Activated CD8-positive, alpha-beta T cell treated with anti-CD3 and anti-CD28 coated beads for 36 hours (primary cell): ENCODE measurements around the gene CCDC33. TPM values are rescaled to one million over a fixed set of nuclear protein-coding genes. Genes with fewer than 3 reads are reported as not detected.

Source experiments
- ATAC-seq: fragments of 200-7000 bp; cut with Tn5 transposase; one replicate; pipeline ENCODE4 v1.10.0; 2021; ENCODE audit warnings: mild to moderate bottlenecking, moderate library complexity
- CTCF ChIA-PET: fragments of 350-600 bp; sonication (Branson Sonifier 250); formaldehyde crosslinking; loops from one replicate; lab custom pipeline; 2021; ENCODE audit warnings: antibody characterized with exemption; lab: Charles Lee
- POLR2A ChIA-PET: fragments of 350-600 bp; sonication (Branson Sonifier 250); formaldehyde crosslinking; loops from one replicate; lab custom pipeline; 2021; ENCODE audit warnings: antibody characterized with exemption; lab: Charles Lee
- DNase-seq: peaks from one replicate; pipeline ENCODE4 v3.0.0-alpha.2; 2020
- H3K27ac Mint-ChIP-seq: one replicate; pipeline ENCODE4 v1.8.0; 2021; ENCODE audit warnings: mild to moderate bottlenecking, mixed read lengths
- H3K27me3 Mint-ChIP-seq: one replicate; pipeline ENCODE4 v1.8.0; 2021; ENCODE audit warnings: mixed read lengths
- H3K36me3 Mint-ChIP-seq: one replicate; pipeline ENCODE4 v1.8.0; 2021; ENCODE audit warnings: low read depth, mixed read lengths
- H3K4me1 Mint-ChIP-seq: one replicate; pipeline ENCODE4 v1.8.0; 2021; ENCODE audit warnings: low read depth, mixed read lengths
- H3K4me3 Mint-ChIP-seq: one replicate; pipeline ENCODE4 v1.8.0; 2021; ENCODE audit warnings: mild to moderate bottlenecking, moderate library complexity, mixed read lengths
- H3K9me3 Mint-ChIP-seq: one replicate; pipeline ENCODE4 v1.8.0; 2021; ENCODE audit warnings: mixed read lengths
- CTCF ChIP-seq: fragments of 200-600 bp; IDR thresholded peaks from one replicate; pipeline ENCODE4 v1.8.0; 2022; ENCODE audit warnings: antibody characterized with exemption, mild to moderate bottlenecking
- intact Hi-C: fragments of 100-400 bp; cut with micrococcal nuclease; formaldehyde crosslinking; loops from one replicate; pipeline ENCODE4 v1.10.0; 2022
- total RNA-seq, 2 experiments: library from RNA; stranded (reverse); gene quantifications; one replicate each; pipeline ENCODE4 v1.2.3, GENCODE V29; 2021

CCDC33 gene
- total RNA-seq, 2 experiments from 2014 or later = 0.16 to 0.38 TPM

GRCh38 chr15:74312445-74313007, 76.4 kb downstream of the CCDC33 start:
- no peaks in the 10 kb centered on the region for H3K27me3 Mint-ChIP-seq
- ATAC-seq (no peak), DNase-seq (no peak)
- CTCF ChIA-PET = interaction anchor here (0.8 to 2.7 kb wide), 3 partner anchors 8 to 183 kb away, joined by 3 to 10 read pairs (median 4); no protein-coding TSS in a partner anchor
- intact Hi-C loops = loop anchor here (10.0 kb wide), 1 partner anchor 338 kb away; no protein-coding TSS in a partner anchor
- H3K9me3 Mint-ChIP-seq = no peaks in the 10 kb centered on the region
- POLR2A ChIA-PET = no interaction called here
- H3K4me3 Mint-ChIP-seq = no peak overlapping the region
- no peaks in the 10 kb centered on the region for H3K36me3 Mint-ChIP-seq
- TF ChIP-seq CTCF = no peak
- H3K27ac Mint-ChIP-seq = peak overlapping the region; percentile 50
- peaks cover 38% of the 10 kb centered on the region for H3K4me1 Mint-ChIP-seq

- peaks cover 50% of the 10 kb centered on the region for H3K4me1 Mint-ChIP-seq
- intact Hi-C loops = loop anchor here (10.0 kb wide), 1 partner anchor 339 kb away; no protein-coding TSS in a partner anchor
- H3K9me3 Mint-ChIP-seq = no peaks in the 10 kb centered on the region
- ChIA-PET POLR2A (interaction anchor here (0.6 to 1.5 kb wide), 2 partner anchors 10 to 847 kb away, joined by 3 to 4 read pairs; no protein-coding TSS in a partner anchor), CTCF (interaction anchor here (1.5 kb wide), 1 partner anchor 9 kb away, joined by 4 read pairs; no protein-coding TSS in a partner anchor)
- no peak for TF ChIP-seq CTCF
- H3K36me3 Mint-ChIP-seq = no peaks in the 10 kb centered on the region
- H3K4me3 Mint-ChIP-seq = no peak overlapping the region
- DNase-seq = no peak
- H3K27ac Mint-ChIP-seq = peak overlapping the region; percentile 25
- no peak for ATAC-seq
- no peaks in the 10 kb centered on the region for H3K27me3 Mint-ChIP-seq
These were observed 77.8 kb downstream of the CCDC33 start for GRCh38 chr15:74313889-74314288.

GRCh38 chr15:74314795-74315438, 78.8 kb downstream of the CCDC33 start:
- Mint-ChIP-seq H3K27me3 (no peaks in the 10 kb centered on the region), H3K4me1 (peaks cover 61% of the 10 kb centered on the region), H3K9me3 (no peaks in the 10 kb centered on the region), H3K4me3 (peak overlapping the region; percentile 65), H3K27ac (peak overlapping the region; percentile 84), H3K36me3 (no peaks in the 10 kb centered on the region)
- TF ChIP-seq CTCF = no peak
- DNase-seq (peak; percentile 84), ATAC-seq (peak; percentile 68)
- ChIA-PET POLR2A (interaction anchor here (0.6 to 1.5 kb wide), 3 partner anchors 11 to 187 kb away, joined by 4 read pairs; no protein-coding TSS in a partner anchor), CTCF (interaction anchor here (1.2 to 1.6 kb wide), 3 partner anchors 8 to 186 kb away, joined by 4 read pairs; no protein-coding TSS in a partner anchor)
- intact Hi-C loops = loop anchor here (10.0 kb wide), 1 partner anchor 340 kb away; no protein-coding TSS in a partner anchor

- ChIA-PET CTCF (interaction anchor here (1.2 to 1.6 kb wide), 2 partner anchors 182 to 187 kb away, joined by 4 read pairs; no protein-coding TSS in a partner anchor), POLR2A (interaction anchor here (0.6 to 1.2 kb wide), 2 partner anchors 174 to 187 kb away, joined by 4 read pairs; no protein-coding TSS in a partner anchor)
- Mint-ChIP-seq H3K36me3 (no peaks in the 10 kb centered on the region), H3K9me3 (no peaks in the 10 kb centered on the region), H3K27ac (peak overlapping the region; percentile 84), H3K4me1 (peaks cover 64% of the 10 kb centered on the region), H3K27me3 (no peaks in the 10 kb centered on the region), H3K4me3 (peak overlapping the region; percentile 65)
- intact Hi-C loops = loop anchor here (10.0 kb wide), 1 partner anchor 341 kb away; no protein-coding TSS in a partner anchor
- peak; percentile 73 for ATAC-seq
- peak; percentile 83 for DNase-seq
- no peak for TF ChIP-seq CTCF
These were observed 79.5 kb downstream of the CCDC33 start for GRCh38 chr15:74315626-74316025.
